Measurements from ENCODE around the gene PMF1. TPM values are rescaled to one million over a fixed set of nuclear protein-coding genes. Genes with fewer than 3 reads are reported as not detected.

The PMF1 gene
- total and polyA plus RNA-seq, 2 donors (not counting 3 experiments of a cell fraction or from before 2014, with no cell fraction given), result 58.4 to 134 TPM

- CTCF ChIA-PET, result interaction anchor here (1.7 to 3.8 kb wide), 3 partner anchors 12 to 100 kb away, joined by 7 to 17 read pairs (median 12); no protein-coding TSS in a partner anchor
- H3K9ac ChIP-seq (replicated peaks; ENCODE audit: extremely low read depth, insufficient read depth, low read length), result no peak overlapping the region
- H3K79me2 ChIP-seq (ENCODE audit: control insufficient read depth, insufficient read depth, low read length), result no peaks in the 10 kb centered on the region
- H3K9me1 ChIP-seq (replicated peaks; ENCODE audit: control insufficient read depth, extremely low read depth, insufficient read depth, low read length), result no peaks in the 10 kb centered on the region
- POLR2A ChIA-PET, result interaction anchor here (1.2 kb wide), 1 partner anchor 12 kb away, joined by 4 read pairs; no protein-coding TSS in a partner anchor
- no peak overlapping the region for H3K4me2 ChIP-seq (ENCODE audit: insufficient read depth, low read length)
- no peaks in the 10 kb centered on the region for H4K20me1 ChIP-seq (replicated peaks; ENCODE audit: control insufficient read depth, extremely low read depth, insufficient read depth, low read length)
- intact Hi-C loops (cut with micrococcal nuclease) (no loop called here), dilution Hi-C loops (cut with MboI; ENCODE audit: extremely low pct_ligation_motif_present, low sequenced_read_pairs) (no loop called here)
- peaks cover 0 to 4% of the 10 kb centered on the region in 2 experiments for H3K27me3 ChIP-seq (ENCODE audit: control insufficient read depth in 2 of 2, insufficient read depth in 2 of 2, low read length in 2 of 2)
- DNase-seq (ENCODE audit: low read depth, low spot score) (peak; percentile 31), FAIRE-seq (peak; percentile 55)
- peaks cover 0 to 18% of the 10 kb centered on the region in 2 experiments for H3K36me3 ChIP-seq (ENCODE audit: control insufficient read depth in 2 of 2, extremely low read depth in 1 of 2, insufficient read depth in 2 of 2, low read length in 2 of 2)
- no peak overlapping the region for H3K27ac ChIP-seq (ENCODE audit: insufficient read depth, low read depth, low read length)
- H2AFZ ChIP-seq (ENCODE audit: low read depth, low read length), result peak overlapping the region; percentile 12
- H3K4me3 ChIP-seq (replicated peaks in 1 of 3; ENCODE audit: insufficient read depth in 1 of 3, low read depth in 1 of 3, low read length in 3 of 3), result peak overlapping the region in 1 of 3 experiments; percentile 29
- H3K9me3 ChIP-seq (replicated peaks; ENCODE audit: control insufficient read depth, insufficient read depth, low read length), result no peaks in the 10 kb centered on the region
- H3K4me1 ChIP-seq (ENCODE audit: control insufficient read depth, extremely low read depth, insufficient read depth, low read length), result peaks cover 6% of the 10 kb centered on the region
- TF ChIP-seq FOS (IDR thresholded peaks at IDR 0.05; ENCODE audit: borderline replicate concordance, insufficient read depth, low read length), result no peak
- TF ChIP-seq JUN (IDR thresholded peaks at IDR 0.05; ENCODE audit: borderline replicate concordance, insufficient read depth, insufficient read length, low read depth), result no peak
- no peak for TF ChIP-seq MAX (IDR thresholded peaks at IDR 0.05; ENCODE audit: insufficient read depth, insufficient read length)
- no TSS peak for BruUV-seq (replicated peaks)
Observed at GRCh38 chr1:156245451-156246232, 32.8 kb downstream of the PMF1 start.

- no peak for TF ChIP-seq JUN (IDR thresholded peaks at IDR 0.05; ENCODE audit: borderline replicate concordance, insufficient read depth, insufficient read length, low read depth)
- TF ChIP-seq CTCF (IDR thresholded peaks at IDR 0.05; ENCODE audit: extremely low read depth in 1 of 2, insufficient read depth in 1 of 2, low read depth in 1 of 2, low read length in 2 of 2), result no peak
- TF ChIP-seq MYC (IDR thresholded peaks at IDR 0.05; ENCODE audit: low read depth, low read length), result no peak
- no peak for TF ChIP-seq POLR2A (IDR thresholded peaks at IDR 0.05; ENCODE audit: low read depth, low read length)
- no peak for TF ChIP-seq GATA2 (IDR thresholded peaks at IDR 0.05; ENCODE audit: insufficient read depth, insufficient read length, low read depth, low read length)
- no peak for TF ChIP-seq EZH2 (IDR thresholded peaks at IDR 0.05; ENCODE audit: borderline replicate concordance, low read depth, low read length, severe bottlenecking)
- no peak for TF ChIP-seq POLR2AphosphoS5 (IDR thresholded peaks at IDR 0.05; ENCODE audit: insufficient read depth, low read depth, low read length)
- no peak for TF ChIP-seq MAX (IDR thresholded peaks at IDR 0.05; ENCODE audit: insufficient read depth, insufficient read length)
- no peak for TF ChIP-seq FOS (IDR thresholded peaks at IDR 0.05; ENCODE audit: borderline replicate concordance, insufficient read depth, low read length)
- Histone ChIP-seq H3K9me3 (replicated peaks; ENCODE audit: control insufficient read depth, insufficient read depth, low read length) (no peaks in the 10 kb centered on the region), H3K27ac (ENCODE audit: insufficient read depth, low read depth, low read length) (no peak overlapping the region), H4K20me1 (replicated peaks; ENCODE audit: control insufficient read depth, extremely low read depth, insufficient read depth, low read length) (no peaks in the 10 kb centered on the region), H3K79me2 (ENCODE audit: control insufficient read depth, insufficient read depth, low read length) (no peaks in the 10 kb centered on the region), H3K4me1 (ENCODE audit: control insufficient read depth, extremely low read depth, insufficient read depth, low read length) (peaks cover 9% of the 10 kb centered on the region), H3K4me2 (ENCODE audit: insufficient read depth, low read length) (no peak overlapping the region), H3K9ac (replicated peaks; ENCODE audit: extremely low read depth, insufficient read depth, low read length) (no peak overlapping the region), H2AFZ (ENCODE audit: low read depth, low read length) (peak overlapping the region; percentile 12), H3K4me3 (replicated peaks in 1 of 3; ENCODE audit: insufficient read depth in 1 of 3, low read depth in 1 of 3, low read length in 3 of 3) (no peak overlapping the region), H3K36me3 (ENCODE audit: control insufficient read depth in 2 of 2, extremely low read depth in 1 of 2, insufficient read depth in 2 of 2, low read length in 2 of 2) (peaks cover 3 to 22% of the 10 kb centered on the region in 2 experiments), H3K9me1 (replicated peaks; ENCODE audit: control insufficient read depth, extremely low read depth, insufficient read depth, low read length) (no peaks in the 10 kb centered on the region), H3K27me3 (ENCODE audit: control insufficient read depth in 2 of 2, insufficient read depth in 2 of 2, low read length in 2 of 2) (peaks cover 0 to 4% of the 10 kb centered on the region in 2 experiments)
- dilution Hi-C loops (cut with MboI; ENCODE audit: extremely low pct_ligation_motif_present, low sequenced_read_pairs), result no loop called here
- FAIRE-seq (no peak), DNase-seq (ENCODE audit: low read depth, low spot score) (no peak)
- ChIA-PET POLR2A (interaction anchor here (1.2 kb wide), 1 partner anchor 13 kb away, joined by 4 read pairs; no protein-coding TSS in a partner anchor), CTCF (interaction anchor here (1.7 to 3.8 kb wide), 3 partner anchors 12 to 101 kb away, joined by 7 to 17 read pairs (median 12); no protein-coding TSS in a partner anchor)
- BruUV-seq (replicated peaks), result no TSS peak
- intact Hi-C loops (cut with micrococcal nuclease), result no loop called here
Observed at GRCh38 chr1:156246241-156246780, 33.5 kb downstream of the PMF1 start.

Measured in endothelial cell of umbilical vein (primary cell).